Bronchial epithelial cell (primary cell): ENCODE measurements around the gene SF3A1. TPM values are rescaled to one million over a fixed set of nuclear protein-coding genes. Genes with fewer than 3 reads are reported as not detected.

Experiments
- DNase-seq: peaks from one replicate; pipeline ENCODE4 v3.0.0-alpha.2; 2010; ENCODE audit warnings: low read depth
- FAIRE-seq: peaks from 2 replicates; lab custom pipeline; 2011; peaks lifted over from hg19 to GRCh38; lab: Jason Lieb, UNC
- H3K27me3 ChIP-seq: 2 replicates; pipeline ENCODE4 v1.5.1; 2011; ENCODE audit warnings: low read length; ENCODE audit not compliant: control insufficient read depth, insufficient read depth
- H3K36me3 ChIP-seq: 2 replicates; pipeline ENCODE4 v1.5.1; 2011; ENCODE audit warnings: low read length; ENCODE audit not compliant: control insufficient read depth, insufficient read depth
- H3K4me3 ChIP-seq: 2 replicates; pipeline ENCODE4 v1.5.1; 2011; ENCODE audit warnings: mild to moderate bottlenecking, low read depth, low read length, control low read depth
- CTCF ChIP-seq: IDR thresholded peaks from 2 replicates; pipeline ENCODE4 v1.5.1; 2011; ENCODE audit warnings: mild to moderate bottlenecking, moderate library complexity, low read length, control low read depth, inconsistent platforms; ENCODE audit not compliant: insufficient read depth, severe bottlenecking
- total RNA-seq: library from RNA; depleted of rRNA; stranded (reverse); fragments of >200 nt; gene quantifications from 2 replicates; pipeline ENCODE4 v1.2.1, GENCODE V29; 2014

SF3A1 gene
- total RNA-seq, 1 donor from 2014 or later, result 17.9 TPM

- peak; percentile 92 for DNase-seq
- no peak for FAIRE-seq
- H3K36me3 ChIP-seq, result peaks cover 15% of the 10 kb centered on the region
- no peak overlapping the region for H3K4me3 ChIP-seq
- no peaks in the 10 kb centered on the region for H3K27me3 ChIP-seq
- TF ChIP-seq CTCF, result no peak
These were observed 43.5 kb upstream of the SF3A1 start for GRCh38 chr22:30400159-30400558.

- Histone ChIP-seq H3K4me3 (no peak overlapping the region), H3K36me3 (peaks cover 15% of the 10 kb centered on the region), H3K27me3 (no peaks in the 10 kb centered on the region)
- no peak for FAIRE-seq
- DNase-seq, result no peak
- TF ChIP-seq CTCF, result no peak
These were observed 43.0 kb upstream of the SF3A1 start for GRCh38 chr22:30399718-30400117.

GRCh38 chr22:30398685-30399680, 42.3 kb upstream of the SF3A1 start:
- peaks cover 10% of the 10 kb centered on the region for H3K36me3 ChIP-seq
- FAIRE-seq, result peak; percentile 18
- no peak for TF ChIP-seq CTCF
- H3K4me3 ChIP-seq, result peak overlapping the region; percentile 88
- H3K27me3 ChIP-seq, result no peaks in the 10 kb centered on the region
- DNase-seq, result no peak

GRCh38 chr22:30397656-30398635, 41.3 kb upstream of the SF3A1 start:
- FAIRE-seq (no peak), DNase-seq (no peak)

More at GRCh38 chr22:30397656-30398635, 41.3 kb upstream of the SF3A1 start:
- peak overlapping the region; percentile 88 for H3K4me3 ChIP-seq
- peaks cover 8% of the 10 kb centered on the region for H3K36me3 ChIP-seq
- TF ChIP-seq CTCF, result no peak
- H3K27me3 ChIP-seq, result no peaks in the 10 kb centered on the region
